GM21360 (cell line): ENCODE results near the gene VPS41.
"Not testable (repeated sequence)": the region's sequence is repeated elsewhere in the genome, so short reads cannot be mapped to it uniquely, and the experiment has no call there.

Experiments
- ATAC-seq: cut with Tn5 transposase; IDR thresholded peaks from one replicate; pipeline ENCODE4 v1.9.1; 2021; ENCODE audit warnings: mild to moderate bottlenecking, moderate library complexity; ENCODE audit not compliant: unreplicated experiment

The VPS41 gene

GRCh38 chr7:38908759-38909335 lies at the start of gene VPS41:
TSS of gene VPS41 (minus strand) at chr7:38909191. CDS start at chr7:38909174, 17 bp downstream.
- ATAC-seq, result peak; percentile 94

GRCh38 chr7:38955892-38956291 lies 46.9 kb upstream of the VPS41 start:
- no peak for ATAC-seq

GRCh38 chr7:38953971-38954370 lies 45.0 kb upstream of the VPS41 start:
- ATAC-seq, result no peak

GRCh38 chr7:38953227-38953626 lies 44.2 kb upstream of the VPS41 start:
- no peak for ATAC-seq

GRCh38 chr7:38951213-38951612 lies 42.2 kb upstream of the VPS41 start:
- ATAC-seq, result no peak

GRCh38 chr7:38950309-38950708 lies 41.3 kb upstream of the VPS41 start:
- no peak for ATAC-seq

- not testable (repeated sequence) for ATAC-seq
Observed at GRCh38 chr7:38947541-38947940, 38.5 kb upstream of the VPS41 start.

GRCh38 chr7:38942431-38943051 lies 33.5 kb upstream of the VPS41 start:
- no peak for ATAC-seq

GRCh38 chr7:38940774-38941173 lies 31.8 kb upstream of the VPS41 start:
- no peak for ATAC-seq

GRCh38 chr7:38938589-38938988 lies 29.6 kb upstream of the VPS41 start:
- no peak for ATAC-seq

GRCh38 chr7:38938001-38938485 lies 29.1 kb upstream of the VPS41 start:
- ATAC-seq, result no peak

GRCh38 chr7:38936641-38937040 lies 27.6 kb upstream of the VPS41 start:
- ATAC-seq, result no peak

GRCh38 chr7:38934536-38934935 lies 25.5 kb upstream of the VPS41 start:
- ATAC-seq, result no peak

GRCh38 chr7:38934051-38934450 lies 25.1 kb upstream of the VPS41 start:
- no peak for ATAC-seq

GRCh38 chr7:38932509-38933168 lies 23.6 kb upstream of the VPS41 start:
- peak; percentile 89 for ATAC-seq

GRCh38 chr7:38929460-38930171 lies 20.6 kb upstream of the VPS41 start:
- no peak for ATAC-seq

- ATAC-seq, result no peak
Observed at GRCh38 chr7:38928506-38928905, 19.5 kb upstream of the VPS41 start.

- ATAC-seq, result no peak
Observed at GRCh38 chr7:38927751-38928150, 18.8 kb upstream of the VPS41 start.

- ATAC-seq, result no peak
Observed at GRCh38 chr7:38920731-38921130, 11.7 kb upstream of the VPS41 start.

GRCh38 chr7:38916396-38916795 lies 7.4 kb upstream of the VPS41 start:
- no peak for ATAC-seq

GRCh38 chr7:38909870-38910269 lies 879 bp upstream of the VPS41 start:
- no peak for ATAC-seq

GRCh38 chr7:38907766-38908165 lies 1.2 kb downstream of the VPS41 start:
- ATAC-seq, result no peak
